NCI-H2107 (cell line): Measurements from ENCODE around the gene MORN3.
"Not testable (repeated sequence)": the region's sequence is repeated elsewhere in the genome, so short reads cannot be mapped to it uniquely, and the experiment has no call there.

Experiments used
- DNase-seq: peaks from one replicate; lab custom pipeline; 2025; lab: John Stamatoyannopoulos, UW

Gene MORN3

GRCh38 chr12:121689430-121689829 lies 20.0 kb upstream of the MORN3 start:
- no peak for DNase-seq

- DNase-seq, result no peak
Measured at GRCh38 chr12:121688966-121689365, 19.5 kb upstream of the MORN3 start.

- not testable (repeated sequence) for DNase-seq
Measured at GRCh38 chr12:121679661-121680197, 10.3 kb upstream of the MORN3 start.

GRCh38 chr12:121678716-121679300 lies 9.4 kb upstream of the MORN3 start:
- DNase-seq, result no peak

GRCh38 chr12:121678305-121678704 lies 8.9 kb upstream of the MORN3 start:
- no peak for DNase-seq

GRCh38 chr12:121676190-121676589 lies 6.7 kb upstream of the MORN3 start:
- DNase-seq, result no peak

GRCh38 chr12:121673013-121673511 lies 3.6 kb upstream of the MORN3 start:
- DNase-seq, result no peak

- DNase-seq, result no peak
Measured at GRCh38 chr12:121668750-121669520, 519 bp downstream of the MORN3 start.

- not testable (repeated sequence) for DNase-seq
Measured at GRCh38 chr12:121666829-121667228, 2.6 kb downstream of the MORN3 start.

- DNase-seq, result no peak
Measured at GRCh38 chr12:121663610-121663929, 5.9 kb downstream of the MORN3 start.

- DNase-seq, result not testable (repeated sequence)
Measured at GRCh38 chr12:121661353-121662105, 7.9 kb downstream of the MORN3 start.

- no peak for DNase-seq
Measured at GRCh38 chr12:121657305-121658008, 12.0 kb downstream of the MORN3 start.

- DNase-seq, result no peak
Measured at GRCh38 chr12:121656122-121656521, 13.3 kb downstream of the MORN3 start.

- DNase-seq, result no peak
Measured at GRCh38 chr12:121653999-121654398, 15.5 kb downstream of the MORN3 start.

- DNase-seq, result no peak
Measured at GRCh38 chr12:121652767-121653497, 16.5 kb downstream of the MORN3 start.

- no peak for DNase-seq
Measured at GRCh38 chr12:121651320-121651719, 18.1 kb downstream of the MORN3 start.

GRCh38 chr12:121649819-121650353 lies 19.6 kb downstream of the MORN3 start:
- DNase-seq, result no peak

- DNase-seq, result no peak
Measured at GRCh38 chr12:121649322-121649721, 20.1 kb downstream of the MORN3 start.

- DNase-seq, result no peak
Measured at GRCh38 chr12:121648458-121649028, 20.9 kb downstream of the MORN3 start.

- no peak for DNase-seq
Measured at GRCh38 chr12:121641343-121641630, 28.2 kb downstream of the MORN3 start.
